H1 (cell line): ENCODE measurements around the gene ENDOV.

ENCODE experiments used
- POLR2AphosphoS5 ChIP-seq: IDR thresholded peaks from 2 replicates; pipeline ENCODE4 v1.6.1; 2011; ENCODE audit warnings: low read depth, low read length
- SIN3A ChIP-seq, 2 experiments: IDR thresholded peaks in 1 of 2; conservative IDR thresholded peaks in 1 of 2; 2 replicates each; pipeline ENCODE4 v1.6.1; 2011 to 2012; ENCODE audit warnings: low read length in 2 of 2, improper control_type of control experiment in 1 of 2, low read depth in 1 of 2, mild to moderate bottlenecking in 1 of 2

- TF ChIP-seq POLR2AphosphoS5 (no peak), SIN3A (conservative IDR thresholded peaks at IDR 0.05 in 1 of 2, IDR thresholded peaks at IDR 0.05 in 1 of 2; ENCODE audit: low read depth in 1 of 2, low read length in 2 of 2) (no peak)
These were observed 37.4 kb downstream of the ENDOV start for GRCh38 chr17:80452173-80452915.
